UCSD-AML1 (cell line): ENCODE data around the gene LTBP1.
"Not testable (repeated sequence)": the region's sequence is repeated elsewhere in the genome, so short reads cannot be mapped to it uniquely, and the experiment has no call there.

Experiments used
- DNase-seq: peaks from one replicate; lab custom pipeline; 2025; ENCODE audit not compliant: unreplicated experiment; lab: John Stamatoyannopoulos, UW

The LTBP1 gene

GRCh38 chr2:33215983-33216382, 269.2 kb downstream of the LTBP1 start:
- DNase-seq, result no peak

GRCh38 chr2:33216508-33217182, 269.9 kb downstream of the LTBP1 start:
- no peak for DNase-seq

- DNase-seq, result no peak
Observed at GRCh38 chr2:33217406-33217805, 270.7 kb downstream of the LTBP1 start.

GRCh38 chr2:33219114-33219513, 272.4 kb downstream of the LTBP1 start:
- DNase-seq, result no peak

GRCh38 chr2:33219850-33220275, 273.1 kb downstream of the LTBP1 start:
- DNase-seq, result no peak

GRCh38 chr2:33220533-33220932, 273.8 kb downstream of the LTBP1 start:
- DNase-seq, result no peak

- DNase-seq, result no peak
Observed at GRCh38 chr2:33221046-33221784, 274.5 kb downstream of the LTBP1 start.

GRCh38 chr2:33222309-33222708, 275.6 kb downstream of the LTBP1 start:
- DNase-seq, result no peak

- DNase-seq, result no peak
Observed at GRCh38 chr2:33223856-33224255, 277.1 kb downstream of the LTBP1 start.

- no peak for DNase-seq
Observed at GRCh38 chr2:33225350-33225749, 278.6 kb downstream of the LTBP1 start.

GRCh38 chr2:33226546-33226945, 279.8 kb downstream of the LTBP1 start:
- no peak for DNase-seq

- DNase-seq, result no peak
Observed at GRCh38 chr2:33229646-33230045, 282.9 kb downstream of the LTBP1 start.

GRCh38 chr2:33230195-33230594, 283.4 kb downstream of the LTBP1 start:
- no peak for DNase-seq

- DNase-seq, result no peak
Observed at GRCh38 chr2:33230842-33231241, 284.1 kb downstream of the LTBP1 start.

- DNase-seq, result not testable (repeated sequence)
Observed at GRCh38 chr2:33235559-33235958, 288.8 kb downstream of the LTBP1 start.

- DNase-seq, result no peak
Observed at GRCh38 chr2:33236482-33237385, 290.0 kb downstream of the LTBP1 start.

GRCh38 chr2:33238111-33238510, 291.4 kb downstream of the LTBP1 start:
- no peak for DNase-seq

- DNase-seq, result no peak
Observed at GRCh38 chr2:33240178-33240577, 293.4 kb downstream of the LTBP1 start.

GRCh38 chr2:33241072-33241471, 294.3 kb downstream of the LTBP1 start:
- peak; percentile 20 for DNase-seq

GRCh38 chr2:33241581-33241980, 294.8 kb downstream of the LTBP1 start:
- no peak for DNase-seq

GRCh38 chr2:33242845-33243244, 296.1 kb downstream of the LTBP1 start:
- DNase-seq, result peak; percentile 19

GRCh38 chr2:33246432-33246831, 299.7 kb downstream of the LTBP1 start:
- DNase-seq, result no peak
